GM18870 (cell line): Measurements from ENCODE around the gene BMP2.

Experiments used
- ATAC-seq: cut with Tn5 transposase; IDR thresholded peaks from one replicate; pipeline ENCODE4 v1.9.1; 2021; ENCODE audit warnings: moderate library complexity; ENCODE audit not compliant: unreplicated experiment

BMP2 gene

GRCh38 chr20:6828794-6829423 is 61.4 kb downstream of the BMP2 start:
- ATAC-seq = peak; percentile 94

DNA sequence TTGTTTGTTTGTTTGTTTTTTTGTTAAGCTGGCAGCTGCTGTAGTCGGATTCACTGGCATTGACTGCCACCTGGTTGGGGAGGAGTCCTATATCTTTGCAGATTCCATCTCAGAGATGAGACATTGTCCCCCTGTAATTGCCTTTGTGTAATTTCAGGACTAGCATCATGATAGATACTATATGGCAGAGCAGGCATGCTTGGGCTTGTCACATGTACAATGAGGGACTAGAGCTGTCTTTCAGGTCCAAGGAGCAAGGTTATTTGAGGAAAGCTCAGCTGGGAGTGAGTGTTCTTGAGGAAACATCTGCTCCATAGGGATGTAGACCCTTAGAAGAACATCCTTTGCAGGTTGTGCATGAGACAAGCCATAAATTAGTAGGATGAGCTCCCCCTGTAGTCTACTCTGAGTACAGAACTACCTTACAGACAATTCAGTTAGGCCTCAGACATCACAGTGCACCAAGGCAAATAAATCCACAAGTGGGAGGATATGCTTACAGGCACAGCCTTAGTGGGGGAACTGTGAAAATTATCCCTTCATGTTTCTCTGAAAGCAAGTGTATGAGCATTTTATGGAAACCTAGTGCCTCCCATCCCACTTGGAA is 62.1 kb downstream of the BMP2 start:
- ATAC-seq = no peak
